Fibroblast of lung (primary cell): ENCODE results near the gene CDCA8. TPM values are rescaled to one million over a fixed set of nuclear protein-coding genes. Genes with fewer than 3 reads are reported as not detected.
"Not testable (repeated sequence)": the region's sequence is repeated elsewhere in the genome, so short reads cannot be mapped to it uniquely, and the experiment has no call there.

Experiments used
- DNase-seq, 2 donors: peaks; one replicate each; pipeline versions ENCODE4 v3.0.0 to v3.0.0-alpha.2; 2010; ENCODE audit warnings: low read depth in 2 of 2
- H2AFZ ChIP-seq: 2 replicates; pipeline ENCODE4 v1.5.1; 2012; ENCODE audit warnings: low read length, control low read depth, inconsistent platforms
- H3K27ac ChIP-seq: 2 replicates; pipeline ENCODE4 v1.5.1; 2011; ENCODE audit warnings: low read length, control low read depth; ENCODE audit not compliant: insufficient read depth
- H3K27me3 ChIP-seq: 2 replicates; pipeline ENCODE4 v1.5.1; 2011; ENCODE audit warnings: mild to moderate bottlenecking, low read length; ENCODE audit not compliant: control insufficient read depth, insufficient read depth
- H3K36me3 ChIP-seq: 2 replicates; pipeline ENCODE4 v1.5.1; 2011; ENCODE audit warnings: low read length; ENCODE audit not compliant: control insufficient read depth, insufficient read depth
- H3K4me1 ChIP-seq: 2 replicates; pipeline ENCODE4 v1.5.1; 2011; ENCODE audit warnings: low read length; ENCODE audit not compliant: control insufficient read depth, insufficient read depth; ENCODE audit errors: extremely low read depth
- H3K4me2 ChIP-seq: 2 replicates; pipeline ENCODE4 v1.5.1; 2011; ENCODE audit warnings: low read length, control low read depth; ENCODE audit not compliant: insufficient read depth; ENCODE audit errors: extremely low read depth
- H3K4me3 ChIP-seq, 4 experiments: fragments of 200-600 bp in 1 of 4; sonication (generic) in 1 of 4; replicated peaks in 1 of 4; 2 replicates each; pipeline ENCODE4 v1.5.1; 2011 to 2016; ENCODE audit warnings: low read length in 4 of 4, low read depth in 3 of 4, mild to moderate bottlenecking in 3 of 4, control low read depth in 2 of 4, inconsistent platforms in 1 of 4, mixed read lengths in 1 of 4; ENCODE audit not compliant: insufficient read depth in 1 of 4; ENCODE audit errors: control extremely low read depth in 1 of 4
- H3K79me2 ChIP-seq: 2 replicates; pipeline ENCODE4 v1.5.1; 2012; ENCODE audit warnings: mild to moderate bottlenecking, low read length, inconsistent platforms; ENCODE audit not compliant: control insufficient read depth, insufficient read depth
- H3K9ac ChIP-seq: 2 replicates; pipeline ENCODE4 v1.5.1; 2011; ENCODE audit warnings: mild to moderate bottlenecking, low read length, control low read depth; ENCODE audit not compliant: insufficient read depth
- H3K9me3 ChIP-seq: 2 replicates; pipeline ENCODE4 v1.5.1; 2012; ENCODE audit warnings: low read depth, low read length; ENCODE audit not compliant: control insufficient read depth, insufficient read depth
- H4K20me1 ChIP-seq: 2 replicates; pipeline ENCODE4 v1.5.1; 2011; ENCODE audit warnings: low read length; ENCODE audit not compliant: control insufficient read depth, insufficient read depth; ENCODE audit errors: extremely low read depth
- CTCF ChIP-seq, 2 donors: IDR thresholded peaks in 1 of 2; conservative IDR thresholded peaks in 1 of 2; 1 replicate in 1 of 2; 2 replicates in 1 of 2; pipeline ENCODE4 v1.5.1; 2011 to 2012; ENCODE audit warnings: low read length in 2 of 2, control low read depth in 1 of 2, inconsistent platforms in 1 of 2, low read depth in 1 of 2, mild to moderate bottlenecking in 1 of 2
- EZH2 ChIP-seq: IDR thresholded peaks from 2 replicates; pipeline ENCODE4 v1.5.1; 2012; ENCODE audit warnings: low read length, control low read depth, mild to moderate bottlenecking; ENCODE audit errors: missing control alignments
- polyA plus RNA-seq, 2 donors: library from polyadenylated mRNA; depleted of rRNA in 1 of 2; stranded (reverse) in 1 of 2; unstranded in 1 of 2; fragments of >200 nt; gene quantifications; 2 replicates each; pipeline ENCODE4 v1.2.1, GENCODE V29; 2011 to 2012; ENCODE audit warnings: missing spikeins in 1 of 2
- total RNA-seq: library from RNA; depleted of rRNA; stranded (reverse); fragments of >200 nt; gene quantifications from 2 replicates; pipeline ENCODE4 v1.2.1, GENCODE V29; 2014

Gene CDCA8
- total and polyA plus RNA-seq, 2 donors (not counting 1 experiment from before 2014, with no cell fraction given) = 3.8 to 9.5 TPM

GRCh38 chr1:37677808-37678207 lies 14.5 kb upstream of the CDCA8 start:
- no peak overlapping the region for H3K9ac ChIP-seq
- H4K20me1 ChIP-seq = no peaks in the 10 kb centered on the region
- H3K4me2 ChIP-seq = no peak overlapping the region
- H2AFZ ChIP-seq = no peak overlapping the region
- H3K4me3 ChIP-seq = no peak overlapping the region
- H3K27ac ChIP-seq = no peak overlapping the region
- no peaks in the 10 kb centered on the region for H3K79me2 ChIP-seq
- TF ChIP-seq EZH2 (no peak), CTCF (conservative IDR thresholded peaks at IDR 0.05 in 1 of 2, IDR thresholded peaks at IDR 0.05 in 1 of 2; ENCODE audit: low read depth in 1 of 2, low read length in 2 of 2) (no peak)
- no peaks in the 10 kb centered on the region for H3K9me3 ChIP-seq
- H3K36me3 ChIP-seq = peaks cover 5% of the 10 kb centered on the region
- no peaks in the 10 kb centered on the region for H3K27me3 ChIP-seq
- no peak for DNase-seq
- no peaks in the 10 kb centered on the region for H3K4me1 ChIP-seq

- no peak for TF ChIP-seq EZH2
- no peak for TF ChIP-seq CTCF (conservative IDR thresholded peaks at IDR 0.05 in 1 of 2, IDR thresholded peaks at IDR 0.05 in 1 of 2; ENCODE audit: low read depth in 1 of 2, low read length in 2 of 2)
- Histone ChIP-seq H2AFZ (no peak overlapping the region), H3K4me3 (no peak overlapping the region), H3K79me2 (no peaks in the 10 kb centered on the region), H3K4me2 (no peak overlapping the region), H3K4me1 (no peaks in the 10 kb centered on the region), H3K27me3 (no peaks in the 10 kb centered on the region), H4K20me1 (no peaks in the 10 kb centered on the region), H3K36me3 (peaks cover 10% of the 10 kb centered on the region), H3K9ac (no peak overlapping the region), H3K27ac (no peak overlapping the region), H3K9me3 (no peaks in the 10 kb centered on the region)
- no peak for DNase-seq
These were observed 11.4 kb upstream of the CDCA8 start for GRCh38 chr1:37680933-37681332.

- peak; percentile 78 to 88 for TF ChIP-seq CTCF (conservative IDR thresholded peaks at IDR 0.05 in 1 of 2, IDR thresholded peaks at IDR 0.05 in 1 of 2; ENCODE audit: low read depth in 1 of 2, low read length in 2 of 2)
- no peak for TF ChIP-seq EZH2
These were observed 9.9 kb upstream of the CDCA8 start for GRCh38 chr1:37682334-37682987.

GRCh38 chr1:37684182-37684581 lies 8.1 kb upstream of the CDCA8 start:
- not testable (repeated sequence) for H3K27me3 ChIP-seq, H3K4me2 ChIP-seq, H3K4me3 ChIP-seq, H3K4me1 ChIP-seq, H3K9ac ChIP-seq, H3K27ac ChIP-seq, H2AFZ ChIP-seq, DNase-seq, H3K9me3 ChIP-seq, H4K20me1 ChIP-seq, H3K79me2 ChIP-seq
- H3K36me3 ChIP-seq = peaks cover 12% of the 10 kb centered on the region

More at GRCh38 chr1:37682334-37682987, 9.9 kb upstream of the CDCA8 start:
- Histone ChIP-seq H3K79me2 (no peaks in the 10 kb centered on the region), H3K27me3 (no peaks in the 10 kb centered on the region), H4K20me1 (no peaks in the 10 kb centered on the region), H3K9ac (no peak overlapping the region), H3K9me3 (no peaks in the 10 kb centered on the region), H3K4me2 (no peak overlapping the region), H3K4me1 (no peaks in the 10 kb centered on the region), H3K4me3 (no peak overlapping the region), H3K36me3 (peaks cover 12% of the 10 kb centered on the region), H3K27ac (no peak overlapping the region), H2AFZ (no peak overlapping the region)
- DNase-seq = peak; percentile 41 to 72
